HG03469 (cell line): ENCODE data around the gene GCNT2.
"Not testable (repeated sequence)": the region's sequence is repeated elsewhere in the genome, so short reads cannot be mapped to it uniquely, and the experiment has no call there.

Experiments used
- ATAC-seq: cut with Tn5 transposase; IDR thresholded peaks from one replicate; pipeline ENCODE4 v1.9.1; 2021; ENCODE audit warnings: mild to moderate bottlenecking, moderate library complexity, moderate number of reproducible peaks; ENCODE audit not compliant: unreplicated experiment

The GCNT2 gene

DNA sequence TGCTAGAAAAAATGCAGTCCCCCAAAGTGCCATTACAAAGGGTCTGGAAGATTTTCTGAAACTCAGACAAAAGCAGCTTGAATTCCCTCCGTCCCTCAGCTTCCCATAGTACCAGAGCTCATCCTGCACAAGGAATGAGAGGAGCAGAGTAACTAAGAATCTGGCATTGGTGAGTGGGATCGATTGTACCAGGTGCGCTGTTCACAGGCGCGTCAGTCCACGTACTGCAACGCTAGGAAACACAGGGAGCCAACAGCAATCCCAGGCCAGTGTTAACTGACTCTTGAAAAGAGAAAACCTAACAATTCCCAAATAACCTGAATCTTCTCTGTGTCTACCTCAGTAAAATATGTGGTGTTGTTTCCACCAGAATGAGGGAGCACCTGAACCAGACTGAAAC, 77.9 kb downstream of the GCNT2 start:
- ATAC-seq = no peak

- not testable (repeated sequence) for ATAC-seq
These were observed 79.5 kb downstream of the GCNT2 start for GRCh38 chr6:10600681-10601080.

GRCh38 chr6:10603219-10603618, 82.1 kb downstream of the GCNT2 start:
- no peak for ATAC-seq

- ATAC-seq = no peak
These were observed 87.9 kb downstream of the GCNT2 start for GRCh38 chr6:10609038-10609437.

DNA sequence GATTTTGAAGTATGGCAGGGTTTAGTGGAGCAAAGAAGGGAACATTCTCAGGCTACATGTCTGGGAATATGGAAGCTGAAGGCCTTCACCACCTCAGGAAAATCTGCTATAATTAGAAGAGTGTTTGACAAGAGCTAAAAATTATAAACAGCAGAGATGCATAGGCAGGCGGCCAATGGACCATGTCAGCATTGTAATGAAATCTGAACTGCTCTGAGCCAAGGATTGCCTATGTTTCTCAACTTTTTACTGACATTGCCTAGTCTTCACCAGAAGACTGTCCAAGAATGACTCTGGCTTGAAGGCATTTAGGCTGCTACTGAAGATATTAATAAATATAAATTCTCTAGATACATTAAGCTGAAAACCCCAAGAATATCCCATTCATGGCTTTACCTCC, 89.1 kb downstream of the GCNT2 start:
- ATAC-seq = no peak

DNA sequence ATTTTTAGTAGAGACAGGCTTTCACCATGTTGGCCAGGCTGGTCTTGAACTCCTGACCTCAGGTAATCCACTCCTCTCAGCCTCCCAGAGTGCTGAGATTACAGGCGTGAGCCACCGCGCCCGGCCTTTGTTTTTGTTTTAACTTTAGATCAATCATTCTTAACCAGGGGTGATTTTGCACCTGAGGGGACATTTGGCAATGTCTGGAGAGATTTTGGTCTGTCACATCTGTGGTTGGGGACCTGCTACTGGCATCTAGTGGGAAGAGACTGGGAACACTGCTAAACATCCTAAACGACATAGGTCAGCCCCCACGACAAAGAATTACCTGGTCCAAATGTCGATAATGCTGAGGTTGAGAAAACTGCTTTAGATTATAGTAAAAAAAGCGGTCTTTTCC, 91.0 kb downstream of the GCNT2 start:
- no peak for ATAC-seq

- no peak for ATAC-seq
These were observed 91.9 kb downstream of the GCNT2 start for GRCh38 chr6:10613077-10613476.

DNA sequence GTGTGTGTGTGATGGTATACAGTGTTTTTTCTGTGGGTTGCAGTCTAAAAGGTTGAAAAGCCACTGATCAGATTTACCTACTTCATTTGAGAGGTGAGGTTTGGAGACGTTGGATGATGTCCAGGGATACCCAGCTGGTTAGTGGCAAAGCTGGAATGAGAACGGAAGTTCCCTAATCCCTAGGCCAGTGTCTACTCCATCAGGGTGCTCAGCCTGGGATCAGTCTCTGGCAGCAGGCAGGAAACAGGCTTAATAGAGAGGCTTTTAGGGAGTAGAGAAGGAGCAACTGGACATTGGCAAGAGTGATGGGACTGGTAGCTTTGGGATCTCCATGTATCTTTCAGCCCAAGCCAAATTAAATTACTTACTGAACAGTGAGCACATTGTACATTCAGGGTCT, 92.6 kb downstream of the GCNT2 start:
- no peak for ATAC-seq

DNA sequence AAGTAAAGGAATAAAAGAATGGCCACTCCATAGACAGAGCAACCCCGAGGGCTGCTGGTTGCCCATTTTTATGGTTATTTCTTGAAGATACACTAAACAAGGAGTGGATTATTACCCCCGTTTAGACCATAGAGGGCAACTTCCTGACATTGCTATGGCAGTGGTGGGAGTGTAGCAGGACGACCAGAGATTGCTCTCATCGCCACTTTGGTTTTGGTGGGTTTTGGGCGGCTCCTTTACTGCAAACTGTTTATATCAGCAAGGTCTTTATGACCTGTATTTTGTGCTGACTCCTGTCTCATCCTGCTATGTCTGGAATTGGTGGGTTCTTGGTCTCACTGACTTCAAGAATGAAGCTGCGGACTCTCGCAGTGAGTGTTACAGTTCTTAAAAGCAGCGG, 94.5 kb downstream of the GCNT2 start:
- ATAC-seq = no peak

GRCh38 chr6:10616266-10616665, 95.1 kb downstream of the GCNT2 start:
- not testable (repeated sequence) for ATAC-seq

GRCh38 chr6:10617008-10617696, 96.0 kb downstream of the GCNT2 start:
- no peak for ATAC-seq

GRCh38 chr6:10618409-10618808, 97.3 kb downstream of the GCNT2 start:
- ATAC-seq = no peak

DNA sequence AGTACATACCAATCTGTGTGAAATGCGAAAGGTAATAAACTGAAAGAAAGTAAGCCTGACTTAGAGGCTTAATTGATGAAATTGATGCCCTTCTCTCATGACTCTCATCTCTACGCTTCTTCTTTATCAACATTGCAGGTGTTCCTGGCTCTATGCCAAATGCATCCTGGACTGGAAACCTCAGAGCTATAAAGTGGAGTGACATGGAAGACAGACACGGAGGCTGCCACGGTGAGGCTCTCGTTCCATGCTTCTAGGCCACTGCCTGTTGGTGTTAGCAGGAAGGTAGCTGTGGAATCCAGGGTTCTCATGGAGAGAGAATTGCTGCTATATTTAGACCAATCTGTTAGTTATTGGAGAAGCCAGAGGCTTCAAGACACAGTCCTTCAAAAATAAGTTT, 100.1 kb downstream of the GCNT2 start:
- ATAC-seq = no peak

DNA sequence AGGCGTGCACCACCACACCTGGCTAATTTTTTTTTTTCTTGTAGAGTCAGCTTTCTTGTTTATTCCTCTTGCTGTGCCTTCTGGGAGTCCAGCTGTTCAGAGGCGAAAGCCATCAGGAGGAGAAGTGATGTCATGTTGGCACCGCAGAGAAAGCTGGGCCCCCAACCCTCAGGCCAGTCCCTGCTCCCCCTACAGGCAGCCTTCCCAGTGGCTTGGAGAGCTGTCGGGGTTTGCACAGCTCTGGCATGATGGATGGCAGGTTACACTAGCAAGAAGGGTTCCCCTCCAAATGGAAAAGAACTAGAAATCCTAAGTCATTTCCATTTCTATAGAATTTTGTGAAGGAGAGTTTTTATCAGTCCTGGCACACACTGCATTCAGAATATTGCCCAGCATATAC, 100.7 kb downstream of the GCNT2 start:
- no peak for ATAC-seq

- ATAC-seq = no peak
These were observed 103.7 kb downstream of the GCNT2 start for GRCh38 chr6:10624836-10625235.

DNA sequence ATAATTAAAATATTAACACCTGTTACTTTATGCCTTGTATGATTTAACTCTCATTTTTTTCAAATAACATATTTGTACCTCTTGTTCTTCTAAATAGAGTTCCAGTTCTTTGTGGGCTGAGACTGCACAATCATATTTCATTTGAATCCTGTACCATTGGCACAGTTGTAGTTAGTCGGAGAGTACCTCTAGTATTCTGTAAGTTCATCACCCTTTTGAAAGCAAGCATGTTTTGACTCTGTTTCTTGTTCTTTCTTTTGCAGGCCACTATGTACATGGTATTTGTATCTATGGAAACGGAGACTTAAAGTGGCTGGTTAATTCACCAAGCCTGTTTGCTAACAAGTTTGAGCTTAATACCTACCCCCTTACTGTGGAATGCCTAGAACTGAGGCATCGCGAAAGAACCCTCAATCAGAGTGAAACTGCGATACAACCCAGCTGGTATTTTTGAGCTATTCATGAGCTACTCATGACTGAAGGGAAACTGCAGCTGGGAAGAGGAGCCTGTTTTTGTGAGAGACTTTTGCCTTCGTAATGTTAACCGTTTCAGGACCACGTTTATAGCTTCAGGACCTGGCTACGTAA, 105.1 kb downstream of the GCNT2 start:
- no peak for ATAC-seq

GRCh38 chr6:10627800-10628199, 106.6 kb downstream of the GCNT2 start:
- ATAC-seq = no peak

DNA sequence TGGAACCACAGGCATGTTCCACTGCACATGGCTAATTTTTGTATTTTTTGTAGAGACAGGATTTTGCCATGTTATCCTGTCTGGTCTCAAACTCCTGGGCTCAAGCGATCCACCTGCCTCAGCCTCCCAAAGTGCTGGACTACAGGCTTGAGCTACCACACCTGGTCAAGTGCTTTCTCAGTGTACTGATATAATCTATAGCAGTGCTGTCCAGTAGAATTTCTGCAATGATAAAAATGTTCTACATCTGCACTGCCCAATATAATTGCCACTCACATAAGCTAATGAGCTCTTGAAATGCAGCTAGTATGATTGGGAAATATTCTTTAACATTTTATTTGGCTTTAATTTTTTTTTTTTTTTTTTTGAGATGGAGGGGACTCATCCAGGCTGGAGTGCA, 109.0 kb downstream of the GCNT2 start:
- ATAC-seq = no peak

DNA sequence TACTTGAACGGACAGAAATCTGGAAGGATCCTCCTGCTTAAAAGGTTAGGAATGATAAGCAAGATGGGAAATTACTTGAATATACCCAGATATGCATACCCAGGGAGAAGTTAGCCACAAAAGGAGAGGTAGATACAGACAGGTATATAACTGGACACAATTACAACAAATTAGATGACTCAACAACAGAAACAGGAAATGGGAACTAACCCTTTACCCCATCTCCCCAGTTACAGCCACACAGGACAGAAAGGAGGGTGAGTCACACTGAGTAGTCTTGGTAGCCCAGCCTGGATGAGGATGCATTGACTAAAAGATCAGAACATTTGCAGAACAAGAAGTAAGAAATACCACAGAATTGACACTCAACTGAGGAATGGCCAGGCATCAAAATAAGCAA, 112.1 kb downstream of the GCNT2 start:
- peak; percentile 97 for ATAC-seq

DNA sequence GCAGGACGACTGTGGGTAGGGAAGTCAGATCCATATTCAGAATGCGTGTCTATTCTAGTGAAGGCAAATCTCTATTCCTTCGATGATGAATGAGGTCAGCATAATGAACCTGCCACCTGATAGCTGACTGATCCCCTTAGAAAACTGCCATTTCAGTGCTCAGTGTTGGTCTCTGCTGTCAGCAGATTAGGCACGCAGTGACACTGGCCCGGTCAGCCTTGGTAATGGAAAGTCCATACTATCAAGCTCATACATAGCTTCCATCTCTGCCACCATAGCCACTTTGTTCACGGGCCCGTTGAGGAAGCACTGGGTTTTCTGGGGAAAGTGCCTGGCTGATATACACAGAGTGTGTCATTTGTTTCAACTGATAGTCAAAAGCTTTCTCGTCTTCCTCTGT, 119.3 kb downstream of the GCNT2 start:
- no peak for ATAC-seq

- ATAC-seq = no peak
These were observed 120.4 kb downstream of the GCNT2 start for GRCh38 chr6:10641528-10641927.

- ATAC-seq = peak; percentile 80
These were observed 122.1 kb downstream of the GCNT2 start for GRCh38 chr6:10643201-10643651.

GRCh38 chr6:10644225-10644624, 123.1 kb downstream of the GCNT2 start:
- ATAC-seq = no peak
